Astrocyte of the spinal cord (primary cell): ENCODE measurements around the gene DNAH12.

Source experiments
- DNase-seq: peaks from one replicate; pipeline ENCODE4 v3.0.0; 2011; ENCODE audit warnings: low read depth, low spot score
- H3K4me3 ChIP-seq: 2 replicates; pipeline ENCODE4 v1.5.1; 2011; ENCODE audit warnings: low read depth, mild to moderate bottlenecking, low read length, moderate library complexity
- CTCF ChIP-seq: IDR thresholded peaks from 2 replicates; pipeline ENCODE4 v1.5.1; 2012; ENCODE audit warnings: low read depth, mild to moderate bottlenecking, low read length, inconsistent platforms
- in situ Hi-C: cut with HindIII; loops from 2 replicates; pipeline ENCODE4 v1.10.0; 2017; ENCODE audit warnings: low sequenced_read_pairs

Gene DNAH12

DNA sequence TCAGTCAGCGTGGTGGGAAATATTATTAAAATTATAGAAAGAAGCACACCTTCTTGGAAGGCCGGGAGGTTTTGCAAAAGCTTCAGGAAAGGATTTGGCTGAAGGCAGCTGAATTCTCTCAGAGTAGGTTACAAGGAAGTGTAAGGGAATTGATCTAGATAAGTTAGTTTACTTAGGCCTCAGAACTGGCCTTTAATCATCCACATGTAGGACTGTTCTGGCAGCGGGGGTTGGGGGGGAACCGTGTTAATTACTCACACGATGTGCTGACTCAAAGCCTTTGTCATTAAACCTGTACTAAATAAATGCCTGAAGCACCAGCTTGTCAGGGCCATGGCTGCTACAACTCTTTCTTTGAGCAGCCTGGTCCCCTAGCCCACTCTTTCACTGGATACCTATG lies 264.5 kb downstream of the DNAH12 start:
- no peak overlapping the region for H3K4me3 ChIP-seq
- in situ Hi-C loops = no loop called here
- DNase-seq = no peak
- TF ChIP-seq CTCF = no peak

DNA sequence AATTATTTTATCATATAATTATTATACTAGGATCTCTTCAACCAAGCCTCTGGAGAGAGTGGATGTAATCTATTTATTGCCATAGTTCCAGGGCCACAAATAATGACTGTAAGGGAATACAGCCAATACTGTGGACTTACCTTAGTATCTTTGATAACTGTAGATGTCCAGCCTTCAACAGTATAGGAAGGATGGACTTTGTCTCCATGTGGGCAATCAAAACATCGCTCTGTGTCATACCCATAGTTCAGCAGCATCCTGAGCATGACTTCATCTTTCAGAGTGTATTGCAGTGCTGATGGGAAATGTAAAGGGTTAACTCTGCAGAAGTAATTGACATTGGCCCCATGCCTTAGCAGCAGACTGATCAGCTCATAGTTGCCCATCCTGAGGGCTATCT lies 265.9 kb downstream of the DNAH12 start:
- no peak for DNase-seq
- in situ Hi-C loops = no loop called here

GRCh38 chr3:57275393-57275792 lies 268.8 kb downstream of the DNAH12 start:
- in situ Hi-C loops = no loop called here
- H3K4me3 ChIP-seq = no peak overlapping the region
- TF ChIP-seq CTCF = no peak
- DNase-seq = no peak

More for the DNA sequence above, 265.9 kb downstream of the DNAH12 start:
- TF ChIP-seq CTCF = no peak
- no peak overlapping the region for H3K4me3 ChIP-seq

- no peak for TF ChIP-seq CTCF
- H3K4me3 ChIP-seq = no peak overlapping the region
- in situ Hi-C loops = no loop called here
- DNase-seq = no peak
Measured at GRCh38 chr3:57274845-57275244, 269.3 kb downstream of the DNAH12 start.

GRCh38 chr3:57268416-57268815 lies 275.7 kb downstream of the DNAH12 start:
- TF ChIP-seq CTCF = no peak
- H3K4me3 ChIP-seq = no peak overlapping the region
- in situ Hi-C loops = no loop called here
- no peak for DNase-seq

- H3K4me3 ChIP-seq = no peak overlapping the region
- TF ChIP-seq CTCF = no peak
- DNase-seq = no peak
- in situ Hi-C loops = no loop called here
Measured at GRCh38 chr3:57261929-57262328, 282.2 kb downstream of the DNAH12 start.

DNA sequence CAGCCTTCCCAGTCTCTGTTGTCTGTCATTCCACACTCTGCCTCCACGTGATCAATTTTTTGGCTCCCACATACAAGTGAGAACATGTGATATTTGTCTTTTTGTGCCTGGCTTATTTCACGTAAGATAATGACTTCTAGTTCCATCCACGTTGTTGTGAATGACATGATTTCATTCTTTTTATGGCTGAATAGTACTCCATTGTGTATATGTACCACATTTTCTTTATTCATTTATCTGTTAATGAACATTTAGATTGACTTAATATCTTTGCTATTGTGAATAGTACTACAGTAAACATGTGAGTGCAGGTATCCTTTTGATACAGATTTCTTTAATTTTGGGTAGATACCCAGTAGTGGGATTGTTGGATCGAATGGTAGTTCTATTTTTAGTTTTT lies 283.0 kb downstream of the DNAH12 start:
- DNase-seq = no peak
- H3K4me3 ChIP-seq = no peak overlapping the region
- no peak for TF ChIP-seq CTCF
- in situ Hi-C loops = no loop called here
